K562 (cell line): ENCODE measurements around the gene GFM2. TPM values are rescaled to one million over a fixed set of nuclear protein-coding genes. Genes with fewer than 3 reads are reported as not detected.

Experiments
- ATAC-seq: fragments of 200-7000 bp; cut with Tn5 transposase; 3 replicates; pipeline ENCODE4 v1.9.1; 2020; ENCODE audit warnings: moderate library complexity
- BruUV-seq: library from RNA; stranded (reverse); fragments of 400-500 nt; replicated peaks from 2 replicates; lab custom pipeline; 2021; lab: Mats Ljungman, UMichigan
- CTCF ChIA-PET: fragments of 300-600 bp; formaldehyde crosslinking; extraction: SDS; loops from one replicate; lab custom pipeline; 2021; ENCODE audit warnings: low intra/inter-chr PET ratio; lab: Yijun Ruan, JAX
- POLR2A ChIA-PET: fragments of 300-600, 350-650 bp; sonication (Branson Sonifier 250); formaldehyde crosslinking; extraction: SDS; loops from one replicate; lab custom pipeline; 2021; ENCODE audit warnings: antibody characterized with exemption, inconsistent platforms; lab: Yijun Ruan, JAX
- DNase-seq, 4 experiments: peaks; one replicate each; pipeline versions ENCODE4 v3.0.0 to v3.0.0-alpha.2; 2011 to 2018; ENCODE audit warnings: low spot score in 3 of 4, mixed read lengths in 3 of 4; ENCODE audit errors: extremely low read depth in 1 of 4
- FAIRE-seq: peaks from 2 replicates; lab custom pipeline; 2011; peaks lifted over from hg19 to GRCh38; lab: Jason Lieb, UNC
- H2AFZ ChIP-seq: 2 replicates; pipeline ENCODE4 v1.6.0; 2011; ENCODE audit warnings: low read depth, low read length, control low read depth, inconsistent platforms
- H3K27ac ChIP-seq: fragments of 200-600 bp; 3 replicates; pipeline ENCODE4 v1.8.0; 2011; ENCODE audit warnings: low read depth, mild to moderate bottlenecking, control low read depth, inconsistent platforms, low read length, moderate library complexity, mixed read lengths; ENCODE audit errors: extremely low read depth
- H3K27me3 ChIP-seq, 2 experiments: fragments of 300-600 bp in 1 of 2; 2 replicates in 1 of 2; 3 replicates in 1 of 2; pipeline versions ENCODE4 v1.6.0 to v1.8.0; 2011; ENCODE audit warnings: inconsistent platforms in 2 of 2, low read length in 2 of 2, mild to moderate bottlenecking in 1 of 2, mixed read lengths in 1 of 2, moderate library complexity in 1 of 2; ENCODE audit not compliant: control insufficient read depth in 2 of 2, insufficient read depth in 2 of 2
- H3K36me3 ChIP-seq: fragments of 300-600 bp; 3 replicates; pipeline ENCODE4 v1.8.0; 2011; ENCODE audit warnings: mild to moderate bottlenecking, low read length, inconsistent platforms; ENCODE audit not compliant: control insufficient read depth, insufficient read depth
- H3K4me1 ChIP-seq, 2 experiments: fragments of 200-600 bp in 1 of 2; replicated peaks in 1 of 2; 2 replicates in 1 of 2; 3 replicates in 1 of 2; pipeline versions ENCODE4 v1.5.1 to v1.8.0; 2011; ENCODE audit warnings: inconsistent platforms in 2 of 2, low read length in 2 of 2, mild to moderate bottlenecking in 1 of 2, mixed read lengths in 1 of 2, moderate library complexity in 1 of 2; ENCODE audit not compliant: control insufficient read depth in 2 of 2, insufficient read depth in 2 of 2
- H3K4me2 ChIP-seq: 2 replicates; pipeline ENCODE4 v1.6.1; 2011; ENCODE audit warnings: low read length, control low read depth, inconsistent platforms, mixed read lengths; ENCODE audit not compliant: insufficient read depth
- H3K4me3 ChIP-seq: fragments of 200-600 bp; sonication (generic), shearing (Covaris generic); 2 replicates; pipeline ENCODE4 v1.5.1; 2016; ENCODE audit warnings: control low read depth, inconsistent platforms
- H3K79me2 ChIP-seq: fragments of 200-600 bp; 3 replicates; pipeline ENCODE4 v1.8.0; 2011; ENCODE audit warnings: low read length, inconsistent platforms; ENCODE audit not compliant: control insufficient read depth, insufficient read depth
- H3K9ac ChIP-seq, 2 experiments: 2 replicates each; pipeline versions ENCODE4 v1.6.0 to v1.6.1; 2011; ENCODE audit warnings: low read depth in 2 of 2, low read length in 2 of 2, control low read depth in 1 of 2, inconsistent platforms in 1 of 2, mild to moderate bottlenecking in 1 of 2, mixed read lengths in 1 of 2; ENCODE audit not compliant: insufficient read depth in 1 of 2
- H3K9me1 ChIP-seq: one replicate; pipeline ENCODE4 v1.6.0; 2011; ENCODE audit warnings: inconsistent platforms, mild to moderate bottlenecking, low read length, moderate library complexity; ENCODE audit not compliant: control insufficient read depth, insufficient read depth
- H3K9me3 ChIP-seq: replicated peaks from 2 replicates; pipeline ENCODE4 v1.5.1; 2011; ENCODE audit warnings: low read depth, low read length, inconsistent platforms; ENCODE audit not compliant: control insufficient read depth, insufficient read depth
- H4K20me1 ChIP-seq: replicated peaks from 2 replicates; pipeline ENCODE4 v1.6.1; 2011; ENCODE audit warnings: low read length, inconsistent platforms, mixed read lengths; ENCODE audit not compliant: control insufficient read depth, insufficient read depth
- CCAR2 ChIP-seq: fragments of 200-400 bp; formaldehyde crosslinking; IDR thresholded peaks from 2 replicates; pipeline ENCODE4 v1.6.1; 2017; ENCODE audit warnings: mild to moderate bottlenecking, low read depth, low read length
- CEBPB ChIP-seq: fragments of 450-650 bp; IDR thresholded peaks from 2 replicates; pipeline ENCODE4 v1.6.1; 2016; ENCODE audit warnings: missing genetic modification characterization, missing compliant biosample characterization
- CEBPG ChIP-seq, 3 experiments: fragments of 200-800 bp in 1 of 3; sonication (Bioruptor generic) in 1 of 3; sonication (generic) in 1 of 3; formaldehyde crosslinking in 1 of 3; IDR thresholded peaks in 2 of 3; conservative IDR thresholded peaks in 1 of 3; 2 replicates each; pipeline versions ENCODE4 v1.6.1 to v1.8.0; 2016 to 2022; ENCODE audit warnings: missing compliant biosample characterization in 2 of 3, missing genetic modification characterization in 2 of 3, mild to moderate bottlenecking in 1 of 3, missing genetic modification reagents in 1 of 3
- EGR1 ChIP-seq: fragments of 450-650 bp; conservative IDR thresholded peaks from 2 replicates; pipeline ENCODE4 v1.6.1; 2017; ENCODE audit warnings: mild to moderate bottlenecking
- ELF2 ChIP-seq: fragments of 250-450 bp; sonication (Bioruptor Pico); IDR thresholded peaks from 2 replicates; pipeline ENCODE4 v1.5.0; 2021; ENCODE audit warnings: mild to moderate bottlenecking
- HLTF ChIP-seq: fragments of 450-650 bp; IDR thresholded peaks from 2 replicates; pipeline ENCODE4 v1.6.1; 2016
- HNRNPL ChIP-seq: fragments of 200-400 bp; formaldehyde crosslinking; IDR thresholded peaks from 2 replicates; pipeline ENCODE4 v1.6.1; 2017; ENCODE audit warnings: low read depth, mild to moderate bottlenecking, low read length
- HNRNPUL1 ChIP-seq: fragments of 200-400 bp; formaldehyde crosslinking; IDR thresholded peaks from 2 replicates; pipeline ENCODE4 v1.6.1; 2017; ENCODE audit warnings: low read length
- SIRT6 ChIP-seq: IDR thresholded peaks from one replicate; pipeline ENCODE4 v1.6.1; 2012; ENCODE audit warnings: low read depth, mild to moderate bottlenecking, control low read depth, inconsistent platforms, low read length, moderate library complexity
- SMARCC2 ChIP-seq: fragments of 450-650 bp; IDR thresholded peaks from 2 replicates; pipeline ENCODE4 v1.6.1; 2017; ENCODE audit warnings: antibody characterized with exemption, moderate library complexity, mild to moderate bottlenecking, low read depth
- U2AF1 ChIP-seq: fragments of 200-400 bp; formaldehyde crosslinking; optimal IDR thresholded peaks from 2 replicates; pipeline ENCODE3; 2017; ENCODE audit warnings: mild to moderate bottlenecking, low read depth, low read length, moderate library complexity
- ZFP30 ChIP-seq: fragments of 250-450 bp; sonication (Bioruptor Pico); IDR thresholded peaks from 2 replicates; pipeline ENCODE4 v1.8.0; 2022; ENCODE audit warnings: moderate library complexity, mild to moderate bottlenecking, inconsistent platforms, borderline replicate concordance
- ZNF121 ChIP-seq: sonication (generic); formaldehyde crosslinking; conservative IDR thresholded peaks from 2 replicates; pipeline ENCODE4 v1.8.0; 2022; ENCODE audit warnings: missing genetic modification reagents
- ZNF175 ChIP-seq: fragments of 200-800 bp; sonication (Bioruptor generic); IDR thresholded peaks from 2 replicates; pipeline ENCODE4 v1.6.1; 2016; ENCODE audit warnings: low read depth, mild to moderate bottlenecking, missing genetic modification characterization, missing compliant biosample characterization
- ZZZ3 ChIP-seq: fragments of 450-650 bp; IDR thresholded peaks from 2 replicates; pipeline ENCODE4 v1.6.1; 2016; ENCODE audit warnings: antibody characterized with exemption, mild to moderate bottlenecking, moderate library complexity
- WGBS: fragments of 100-300 bp; shearing (Covaris generic); methylation state at CpG from one replicate; pipeline ENCODE4 v1.1.6; 2016; ENCODE audit warnings: low coverage, mixed read lengths; ENCODE audit not compliant: insufficient coverage; ENCODE audit errors: missing lambda C conversion rate; 5-methylcytosine and 5-hydroxymethylcytosine counted together
- in situ Hi-C: fragments of 300-500 bp; cut with MboI; formaldehyde crosslinking; loops from 4 replicates; pipeline ENCODE4 v1.15.0; 2018; ENCODE audit warnings: inconsistent platforms, mixed read lengths
- intact Hi-C: fragments of 100-400 bp; cut with micrococcal nuclease; formaldehyde crosslinking; loops from 2 replicates; pipeline ENCODE4 v1.14.2; 2022
- polyA plus RNA-seq, 8 experiments: library from polyadenylated mRNA; depleted of rRNA in 4 of 8; stranded (reverse) in 5 of 8; unstranded in 3 of 8; fragments of >200 nt; fragmentation: Nextera tagmentation in 2 of 8; fragmentation: Illumina TruSeq in 1 of 8; extraction: Ambion mirVana in 2 of 8; extraction: Trizol in 1 of 8; gene quantifications; 2 replicates each; pipeline versions ENCODE4 v1.2.1 to v1.2.3, GENCODE V29; 2011 to 2014; ENCODE audit warnings: inconsistent platforms in 1 of 8, missing spikeins in 1 of 8
- total RNA-seq, 7 experiments: library from RNA; depleted of rRNA in 6 of 7; stranded (reverse); fragments of >200 nt in 6 of 7; fragmentation: Illumina TruSeq in 2 of 7; extraction: Trizol in 2 of 7; gene quantifications; 2 replicates each; pipeline versions ENCODE4 v1.2.1 to v1.2.3, GENCODE V29; 2011 to 2021; ENCODE audit warnings: low replicate concordance in 1 of 7

The GFM2 gene
- total and polyA plus RNA-seq, 9 of the 15 experiments (the other 6 are each of a cell fraction or from before 2014, with no cell fraction given) = 32.8 to 78.2 (median 52.5) TPM

- no peak for TF ChIP-seq U2AF1
- TF ChIP-seq ZNF175 = no peak
- no peak for TF ChIP-seq SMARCC2
- TF ChIP-seq HLTF = no peak
- no peak for TF ChIP-seq ZFP30 (CRISPR knock-in tag)
- no peak for TF ChIP-seq CCAR2
- TF ChIP-seq ZNF121 (CRISPR knock-in tag) = no peak
- TF ChIP-seq HNRNPL = no peak
- no peak for TF ChIP-seq ELF2 (CRISPR knock-in tag)
- no peak for TF ChIP-seq ZZZ3
Observed at GRCh38 chr5:74778609-74779008, 11.7 kb upstream of the GFM2 start (continued).

DNA sequence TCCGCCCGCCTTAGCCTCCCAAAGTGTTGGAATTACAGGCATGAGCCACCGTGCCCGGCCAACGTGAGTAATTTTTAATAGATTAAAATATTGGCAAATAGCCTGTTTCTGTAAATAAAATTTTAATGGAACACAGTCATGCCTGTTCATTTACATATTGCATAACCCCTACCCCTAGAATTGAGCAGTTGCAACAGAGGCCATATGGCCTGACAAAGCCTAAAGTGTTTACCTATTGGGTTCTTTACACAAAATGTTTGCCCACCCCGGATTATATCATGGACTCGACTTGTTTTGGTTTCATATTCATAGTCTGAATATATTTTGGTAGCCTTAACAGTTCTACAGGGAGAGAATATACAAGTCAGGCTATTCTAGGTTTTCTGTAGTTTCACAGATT, 5.4 kb upstream of the GFM2 start:
- TF ChIP-seq SIRT6 (no peak), CEBPG (CRISPR knock-in tag; IDR thresholded peaks at IDR 0.05) (no peak), CEBPG (tag; conservative IDR thresholded peaks at IDR 0.05 in 1 of 2, IDR thresholded peaks at IDR 0.05 in 1 of 2) (0 out of 4 replicates have a peak, but pooled peaks of 1 of the 2 experiments have one; percentile 21), EGR1 (no peak), HNRNPUL1 (no peak), CEBPB (tag) (peak; percentile 20; the same call in 1 of the 2 replicates)
- no peaks in the 10 kb centered on the region for H3K27me3 ChIP-seq
- no peak overlapping the region for H3K9ac ChIP-seq
- no TSS peak for BruUV-seq
- no peak overlapping the region for H3K27ac ChIP-seq
- CTCF ChIA-PET = no interaction called here
- peaks cover 19% of the 10 kb centered on the region for H3K79me2 ChIP-seq
- in situ Hi-C loops = no loop called here
- DNase-seq = no peak
- peaks cover 78% of the 10 kb centered on the region for H3K36me3 ChIP-seq
- no peak overlapping the region for H3K4me3 ChIP-seq
- no peak overlapping the region for H3K4me2 ChIP-seq
- peaks cover 0 to 4% of the 10 kb centered on the region in 2 experiments; a peak in 2 of 5 replicates for H3K4me1 ChIP-seq
- peaks cover 5% of the 10 kb centered on the region; the same call in 1 of the 2 replicates for H4K20me1 ChIP-seq
- H2AFZ ChIP-seq = no peak overlapping the region
- no peak for FAIRE-seq
- no peaks in the 10 kb centered on the region for H3K9me3 ChIP-seq
- H3K9me1 ChIP-seq = no peaks in the 10 kb centered on the region
- intact Hi-C loops = no loop called here
- ATAC-seq = no peak
- 91% methylated on average over 7 of the region's 7 CpGs for WGBS
- POLR2A ChIA-PET = no interaction called here
